Measurements from ENCODE around the gene STIM1. TPM values are rescaled to one million over a fixed set of nuclear protein-coding genes. Genes with fewer than 3 reads are reported as not detected.

The STIM1 gene
- total RNA-seq, 1 donor from 2014 or later, result 60.7 TPM

DNA sequence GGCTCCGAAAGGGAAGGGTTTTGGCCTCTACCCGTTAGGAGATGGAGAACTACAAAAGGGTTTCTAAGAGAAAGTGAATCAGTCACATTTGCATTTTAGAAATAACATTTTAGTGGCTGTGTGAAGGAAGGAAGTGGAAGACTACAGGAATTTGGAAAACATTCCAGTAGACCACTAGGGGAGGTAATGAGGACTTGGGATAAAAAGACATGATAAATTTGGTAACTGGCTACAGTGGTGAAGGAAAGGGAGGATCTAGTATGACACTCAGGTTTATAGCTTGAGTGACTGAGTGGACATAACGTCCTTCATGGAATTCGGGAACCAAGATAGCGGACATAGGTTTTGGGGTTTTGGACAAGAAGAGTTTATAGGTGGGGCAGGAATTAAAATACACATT, 232.1 kb downstream of the STIM1 start:
- peaks cover 59% of the 10 kb centered on the region for H3K36me3 ChIP-seq
- DNase-seq (no peak), ATAC-seq (no peak)
- intact Hi-C loops (cut with DNase I), result no loop called here
- no peak overlapping the region for H3K27ac ChIP-seq
- no peak overlapping the region for H3K4me3 ChIP-seq
- no peaks in the 10 kb centered on the region for H3K9me3 ChIP-seq
- TF ChIP-seq, protein P1, sequence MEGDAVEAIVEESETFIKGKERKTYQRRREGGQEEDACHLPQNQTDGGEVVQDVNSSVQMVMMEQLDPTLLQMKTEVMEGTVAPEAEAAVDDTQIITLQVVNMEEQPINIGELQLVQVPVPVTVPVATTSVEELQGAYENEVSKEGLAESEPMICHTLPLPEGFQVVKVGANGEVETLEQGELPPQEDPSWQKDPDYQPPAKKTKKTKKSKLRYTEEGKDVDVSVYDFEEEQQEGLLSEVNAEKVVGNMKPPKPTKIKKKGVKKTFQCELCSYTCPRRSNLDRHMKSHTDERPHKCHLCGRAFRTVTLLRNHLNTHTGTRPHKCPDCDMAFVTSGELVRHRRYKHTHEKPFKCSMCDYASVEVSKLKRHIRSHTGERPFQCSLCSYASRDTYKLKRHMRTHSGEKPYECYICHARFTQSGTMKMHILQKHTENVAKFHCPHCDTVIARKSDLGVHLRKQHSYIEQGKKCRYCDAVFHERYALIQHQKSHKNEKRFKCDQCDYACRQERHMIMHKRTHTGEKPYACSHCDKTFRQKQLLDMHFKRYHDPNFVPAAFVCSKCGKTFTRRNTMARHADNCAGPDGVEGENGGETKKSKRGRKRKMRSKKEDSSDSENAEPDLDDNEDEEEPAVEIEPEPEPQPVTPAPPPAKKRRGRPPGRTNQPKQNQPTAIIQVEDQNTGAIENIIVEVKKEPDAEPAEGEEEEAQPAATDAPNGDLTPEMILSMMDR (IDR thresholded peaks at IDR 0.05), result no peak
- H3K27me3 ChIP-seq, result no peaks in the 10 kb centered on the region
- no peaks in the 10 kb centered on the region for H3K4me1 ChIP-seq

DNA sequence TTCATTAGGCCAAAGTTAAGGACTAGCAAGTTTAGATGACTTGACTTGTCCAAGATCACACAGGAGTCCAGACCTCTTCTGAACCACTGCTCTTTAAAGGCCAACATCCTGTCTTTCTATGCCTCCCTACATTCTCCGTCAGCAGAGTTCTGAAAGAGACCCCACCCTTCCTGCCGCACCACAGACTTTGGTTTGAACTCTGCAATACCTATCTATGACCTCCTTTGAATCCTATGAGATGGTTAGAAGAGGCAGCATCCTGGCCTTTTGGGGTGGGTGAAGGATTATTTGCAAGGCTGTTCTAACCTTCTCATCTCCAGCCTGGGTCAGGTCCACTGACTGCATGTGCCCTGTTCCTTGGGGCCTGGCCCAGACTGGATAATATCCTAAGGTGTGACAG, 234.8 kb downstream of the STIM1 start:
- peaks cover 33% of the 10 kb centered on the region for H3K36me3 ChIP-seq
- H3K4me1 ChIP-seq, result no peaks in the 10 kb centered on the region
- no peak overlapping the region for H3K4me3 ChIP-seq
- DNase-seq, result no peak
- H3K27me3 ChIP-seq, result no peaks in the 10 kb centered on the region
- TF ChIP-seq, protein P1 (IDR thresholded peaks at IDR 0.05), result no peak
- intact Hi-C loops (cut with DNase I), result no loop called here
- no peak for ATAC-seq
- H3K9me3 ChIP-seq, result no peaks in the 10 kb centered on the region
- no peak overlapping the region for H3K27ac ChIP-seq

DNA sequence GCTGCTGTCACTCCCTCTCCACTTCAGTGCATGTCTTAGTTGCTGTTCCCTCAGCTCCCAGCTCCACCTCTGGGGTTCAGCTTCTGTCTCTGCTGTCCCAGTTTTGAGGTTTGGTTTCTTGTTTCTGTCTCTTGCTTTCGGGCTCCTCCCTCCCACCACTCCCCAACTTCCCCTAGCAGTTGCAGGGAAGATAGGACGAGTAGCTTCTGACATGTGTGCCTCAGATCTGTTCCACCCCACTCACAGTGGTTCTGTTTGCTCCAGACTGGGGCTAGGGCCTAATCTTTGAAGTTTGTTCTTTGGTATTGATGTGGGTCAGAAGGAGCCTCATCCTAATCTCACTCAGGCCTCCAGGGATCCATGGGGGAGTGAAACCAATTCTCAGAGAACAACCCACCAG, 236.6 kb downstream of the STIM1 start:
- DNase-seq (no peak), ATAC-seq (peak; percentile 3)
- TF ChIP-seq, protein P1 (IDR thresholded peaks at IDR 0.05), result no peak
- peaks cover 16% of the 10 kb centered on the region for H3K36me3 ChIP-seq
- H3K4me1 ChIP-seq, result peaks cover 5% of the 10 kb centered on the region
- intact Hi-C loops (cut with DNase I), result no loop called here
- H3K9me3 ChIP-seq, result no peaks in the 10 kb centered on the region
- no peak overlapping the region for H3K27ac ChIP-seq
- no peaks in the 10 kb centered on the region for H3K27me3 ChIP-seq
- no peak overlapping the region for H3K4me3 ChIP-seq

- Histone ChIP-seq H3K9me3 (no peaks in the 10 kb centered on the region), H3K27ac (peak overlapping the region; percentile 95), H3K27me3 (no peaks in the 10 kb centered on the region), H3K36me3 (peaks cover 7% of the 10 kb centered on the region), H3K4me1 (peaks cover 5% of the 10 kb centered on the region), H3K4me3 (peak overlapping the region; percentile 81)
- TF ChIP-seq, protein P1 (IDR thresholded peaks at IDR 0.05), result no peak
- DNase-seq (no peak), ATAC-seq (no peak)
- intact Hi-C loops (cut with DNase I), result no loop called here
Measured at GRCh38 chr11:4093519-4094347, 238.3 kb downstream of the STIM1 start.

- H3K9me3 ChIP-seq, result no peaks in the 10 kb centered on the region
- ATAC-seq, result peak; percentile 99
- intact Hi-C loops (cut with DNase I), result no loop called here
- peak within 1 kb of the TSS; percentile 95 for H3K27ac ChIP-seq
- no peaks in the 10 kb centered on the region for H3K27me3 ChIP-seq
- TF ChIP-seq, protein P1 (IDR thresholded peaks at IDR 0.05), result no peak
- peak within 1 kb of the TSS; percentile 81 for H3K4me3 ChIP-seq
- DNase-seq, result peak; percentile 96
- H3K36me3 ChIP-seq, result peaks cover 7% of the 10 kb centered on the region
- peaks cover 5% of the 10 kb centered on the region for H3K4me1 ChIP-seq
Measured at GRCh38 chr11:4094348-4095291, 239.2 kb downstream of the STIM1 start, which contains the start of gene RRM1. TSS of gene RRM1 (plus strand) at chr11:4094799. CDS start at chr11:4095013, 214 bp downstream.
